HL-60/S4 treated with phorbol 12-myristate 13-acetate at 8.2 ng/mL for 4 days and 3 days (cell line): Measurements from ENCODE around the gene HDAC8.
"Not testable (repeated sequence)": the region's sequence is repeated elsewhere in the genome, so short reads cannot be mapped to it uniquely, and the experiment has no call there.

Experiments used
- in situ Hi-C: fragments of 300-500 bp; cut with MboI; formaldehyde crosslinking; loops from 2 replicates; pipeline ENCODE4 v1.15.0; 2022; ENCODE audit warnings: low sequenced_read_pairs

Gene HDAC8

GRCh38 chrX:72572248-72573157 is at the start of gene HDAC8:
TSS of gene HDAC8 (minus strand) at chrX:72572843. CDS start at chrX:72572761, 82 bp downstream.
- in situ Hi-C loops = no loop called here

GRCh38 chrX:72621625-72622485 is 49.2 kb upstream of the HDAC8 start:
- in situ Hi-C loops = no loop called here

- in situ Hi-C loops = no loop called here
Measured at GRCh38 chrX:72621163-72621562, 48.5 kb upstream of the HDAC8 start.

- in situ Hi-C loops = no loop called here
Measured at GRCh38 chrX:72620550-72621145, 48.0 kb upstream of the HDAC8 start.

GRCh38 chrX:72609313-72609712 is 36.7 kb upstream of the HDAC8 start:
- in situ Hi-C loops = no loop called here

- in situ Hi-C loops = no loop called here
Measured at GRCh38 chrX:72604705-72605104, 32.1 kb upstream of the HDAC8 start.

- in situ Hi-C loops = no loop called here
Measured at GRCh38 chrX:72604112-72604511, 31.5 kb upstream of the HDAC8 start.

GRCh38 chrX:72591038-72591437 is 18.4 kb upstream of the HDAC8 start:
- in situ Hi-C loops = not testable (repeated sequence)

- in situ Hi-C loops = no loop called here
Measured at GRCh38 chrX:72584163-72584562, 11.5 kb upstream of the HDAC8 start.

- in situ Hi-C loops = no loop called here
Measured at GRCh38 chrX:72576141-72576894, 3.7 kb upstream of the HDAC8 start.

- in situ Hi-C loops = no loop called here
Measured at GRCh38 chrX:72573158-72573511, 492 bp upstream of the HDAC8 start.

GRCh38 chrX:72569786-72570185 is 2.9 kb downstream of the HDAC8 start:
- in situ Hi-C loops = no loop called here

- in situ Hi-C loops = no loop called here
Measured at GRCh38 chrX:72568406-72569092, 4.1 kb downstream of the HDAC8 start.

GRCh38 chrX:72566448-72566847 is 6.2 kb downstream of the HDAC8 start:
- in situ Hi-C loops = no loop called here

- in situ Hi-C loops = not testable (repeated sequence)
Measured at GRCh38 chrX:72559655-72560054, 13.0 kb downstream of the HDAC8 start.

GRCh38 chrX:72554448-72555140 is 18.0 kb downstream of the HDAC8 start:
- in situ Hi-C loops = no loop called here

- in situ Hi-C loops = not testable (repeated sequence)
Measured at GRCh38 chrX:72552443-72552842, 20.2 kb downstream of the HDAC8 start.

- in situ Hi-C loops = no loop called here
Measured at GRCh38 chrX:72545990-72546389, 26.7 kb downstream of the HDAC8 start.

- in situ Hi-C loops = no loop called here
Measured at GRCh38 chrX:72540318-72540717, 32.3 kb downstream of the HDAC8 start.

- in situ Hi-C loops = no loop called here
Measured at GRCh38 chrX:72539822-72540221, 32.8 kb downstream of the HDAC8 start.
